ENCODE results near the gene KLHL21.

The KLHL21 gene

GRCh38 chr1:6586404-6586816 is 16.3 kb downstream of the KLHL21 start:
- TF ChIP-seq GATA2 (IDR thresholded peaks at IDR 0.05; ENCODE audit: low read depth, low read length) (no peak), GATA3 (IDR thresholded peaks at IDR 0.05; ENCODE audit: low read depth, low read length) (no peak)

GRCh38 chr1:6585841-6586240 is 16.8 kb downstream of the KLHL21 start:
- TF ChIP-seq GATA2 (IDR thresholded peaks at IDR 0.05; ENCODE audit: low read depth, low read length) (no peak), GATA3 (IDR thresholded peaks at IDR 0.05; ENCODE audit: low read depth, low read length) (no peak)

- TF ChIP-seq GATA3 (IDR thresholded peaks at IDR 0.05; ENCODE audit: low read depth, low read length) (no peak), GATA2 (IDR thresholded peaks at IDR 0.05; ENCODE audit: low read depth, low read length) (no peak)
Observed at GRCh38 chr1:6585081-6585722, 17.5 kb downstream of the KLHL21 start.

- no peak for TF ChIP-seq GATA3 (IDR thresholded peaks at IDR 0.05; ENCODE audit: low read depth, low read length)
- TF ChIP-seq GATA2 (IDR thresholded peaks at IDR 0.05; ENCODE audit: low read depth, low read length), result no peak
Observed at GRCh38 chr1:6584126-6585080, 18.3 kb downstream of the KLHL21 start.

GRCh38 chr1:6582370-6582769 is 20.3 kb downstream of the KLHL21 start:
- no peak for TF ChIP-seq GATA3 (IDR thresholded peaks at IDR 0.05; ENCODE audit: low read depth, low read length)
- no peak for TF ChIP-seq GATA2 (IDR thresholded peaks at IDR 0.05; ENCODE audit: low read depth, low read length)

- no peak for TF ChIP-seq GATA3 (IDR thresholded peaks at IDR 0.05; ENCODE audit: low read depth, low read length)
- TF ChIP-seq GATA2 (IDR thresholded peaks at IDR 0.05; ENCODE audit: low read depth, low read length), result no peak
Observed at GRCh38 chr1:6581561-6582305, 20.9 kb downstream of the KLHL21 start.

- TF ChIP-seq GATA2 (IDR thresholded peaks at IDR 0.05; ENCODE audit: low read depth, low read length) (no peak), GATA3 (IDR thresholded peaks at IDR 0.05; ENCODE audit: low read depth, low read length) (no peak)
Observed at GRCh38 chr1:6580593-6581409, 21.9 kb downstream of the KLHL21 start.

- TF ChIP-seq GATA2 (IDR thresholded peaks at IDR 0.05; ENCODE audit: low read depth, low read length), result no peak
- no peak for TF ChIP-seq GATA3 (IDR thresholded peaks at IDR 0.05; ENCODE audit: low read depth, low read length)
Observed at GRCh38 chr1:6580119-6580592, 22.5 kb downstream of the KLHL21 start.

GRCh38 chr1:6579374-6580118 is 23.1 kb downstream of the KLHL21 start, which contains the start of gene ZBTB48:
TSS of gene ZBTB48 (plus strand) at chr1:6579994. CDS start at chr1:6580610, 616 bp downstream.
- no peak for TF ChIP-seq GATA2 (IDR thresholded peaks at IDR 0.05; ENCODE audit: low read depth, low read length)
- TF ChIP-seq GATA3 (IDR thresholded peaks at IDR 0.05; ENCODE audit: low read depth, low read length), result no peak

GRCh38 chr1:6578624-6579373 is 23.9 kb downstream of the KLHL21 start:
- TF ChIP-seq GATA3 (IDR thresholded peaks at IDR 0.05; ENCODE audit: low read depth, low read length) (no peak), GATA2 (IDR thresholded peaks at IDR 0.05; ENCODE audit: low read depth, low read length) (no peak)

GRCh38 chr1:6577831-6578525 is 24.7 kb downstream of the KLHL21 start:
- TF ChIP-seq GATA3 (IDR thresholded peaks at IDR 0.05; ENCODE audit: low read depth, low read length) (no peak), GATA2 (IDR thresholded peaks at IDR 0.05; ENCODE audit: low read depth, low read length) (no peak)
